Activated CD4-positive, alpha-beta T cell treated with anti-CD3 and anti-CD28 coated beads, Interleukin-2, amount 10 ng/mL, durations not matched to agents 7 days and 5 days (primary cell): ENCODE measurements around the gene CHTF18. TPM values are rescaled to one million over a fixed set of nuclear protein-coding genes. Genes with fewer than 3 reads are reported as not detected.

ENCODE experiments used
- CTCF ChIA-PET: fragments of 350-600 bp; sonication (Branson Sonifier 250); formaldehyde crosslinking; loops from one replicate; lab custom pipeline; 2021; ENCODE audit warnings: antibody characterized with exemption; lab: Charles Lee
- POLR2A ChIA-PET: fragments of 350-600 bp; sonication (Branson Sonifier 250); formaldehyde crosslinking; loops from one replicate; lab custom pipeline; 2021; ENCODE audit warnings: antibody characterized with exemption; lab: Charles Lee
- DNase-seq: peaks from one replicate; pipeline ENCODE4 v3.0.0-alpha.2; 2020
- H3K27ac Mint-ChIP-seq: one replicate; pipeline ENCODE4 v1.8.0; 2021; ENCODE audit warnings: mild to moderate bottlenecking, moderate library complexity, mixed read lengths
- H3K27me3 Mint-ChIP-seq: one replicate; pipeline ENCODE4 v1.8.0; 2021; ENCODE audit warnings: mixed read lengths
- H3K36me3 Mint-ChIP-seq: one replicate; pipeline ENCODE4 v1.8.0; 2021; ENCODE audit warnings: low read depth, mixed read lengths
- H3K4me1 Mint-ChIP-seq: one replicate; pipeline ENCODE4 v1.8.0; 2021; ENCODE audit warnings: mixed read lengths
- H3K4me3 Mint-ChIP-seq: one replicate; pipeline ENCODE4 v1.8.0; 2021; ENCODE audit warnings: mild to moderate bottlenecking, moderate library complexity, mixed read lengths
- H3K9me3 Mint-ChIP-seq: one replicate; pipeline ENCODE4 v1.8.0; 2021; ENCODE audit warnings: mixed read lengths
- total RNA-seq, 2 experiments: library from RNA; stranded (reverse); gene quantifications; one replicate each; pipeline ENCODE4 v1.2.3, GENCODE V29; 2021

CHTF18 gene
- total RNA-seq, 2 experiments from 2014 or later: 85.9 to 111 TPM

DNA sequence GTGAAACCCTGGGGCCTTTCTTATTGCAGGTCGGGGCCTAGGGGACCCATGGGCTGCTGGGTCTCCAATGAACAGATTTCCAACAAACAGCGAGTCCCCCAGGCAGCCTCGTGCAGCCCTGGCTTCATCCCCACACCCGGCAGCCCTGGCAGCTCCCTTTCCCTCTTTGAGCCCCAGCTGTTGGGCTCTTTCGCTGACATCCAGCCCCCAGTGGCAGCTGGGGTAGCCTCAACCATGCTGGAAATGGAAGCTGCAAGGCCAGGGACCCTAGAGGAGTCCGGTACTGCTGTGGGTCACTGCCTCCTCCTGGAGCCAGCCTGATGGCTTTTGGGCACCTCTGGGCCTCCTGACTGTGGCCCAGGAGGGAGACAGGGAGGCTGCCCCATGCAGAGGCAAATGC is 6.2 kb upstream of the CHTF18 start:
- no peak overlapping the region for H3K4me3 Mint-ChIP-seq
- ChIA-PET CTCF (no interaction called here), POLR2A (no interaction called here)
- no peaks in the 10 kb centered on the region for H3K9me3 Mint-ChIP-seq
- peaks cover 2% of the 10 kb centered on the region for H3K36me3 Mint-ChIP-seq
- H3K4me1 Mint-ChIP-seq: peaks cover 9% of the 10 kb centered on the region
- DNase-seq: no peak
- H3K27ac Mint-ChIP-seq: no peak overlapping the region
- peaks cover 4% of the 10 kb centered on the region for H3K27me3 Mint-ChIP-seq

DNA sequence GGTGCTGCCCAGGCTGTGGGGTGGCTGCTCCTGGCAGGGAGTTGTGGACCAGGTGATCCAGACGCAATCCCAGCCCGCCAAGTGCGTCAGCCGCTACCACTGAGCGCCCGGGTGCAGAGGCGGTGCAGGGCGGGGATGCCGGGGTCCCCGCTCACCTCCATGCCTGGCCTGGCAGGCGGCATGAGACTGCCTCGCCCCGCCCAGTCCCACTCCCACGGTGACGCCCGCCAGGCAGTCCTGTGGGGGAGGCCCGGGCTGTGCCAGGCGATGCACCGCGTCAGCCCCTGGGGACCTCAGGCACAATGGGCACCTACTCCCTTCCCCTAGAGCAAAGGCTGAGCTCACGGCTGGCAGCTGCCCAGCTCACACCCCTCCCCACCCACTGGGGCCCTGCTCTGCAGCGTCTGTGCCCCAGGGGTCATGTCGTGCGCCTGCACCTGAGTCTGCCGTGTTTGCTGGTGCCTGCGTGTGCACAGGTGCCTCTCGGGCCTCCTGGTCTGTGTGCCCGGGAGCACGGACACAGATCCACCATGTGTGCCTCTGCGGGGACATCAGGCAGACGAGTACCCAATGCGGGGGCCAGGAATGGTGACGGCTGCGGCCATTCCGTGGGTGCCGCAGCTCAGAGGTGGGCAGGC is 5.5 kb upstream of the CHTF18 start:
- Mint-ChIP-seq H3K36me3 (peaks cover 4% of the 10 kb centered on the region), H3K4me1 (peaks cover 11% of the 10 kb centered on the region), H3K27me3 (no peaks in the 10 kb centered on the region), H3K9me3 (no peaks in the 10 kb centered on the region), H3K27ac (no peak overlapping the region), H3K4me3 (no peak overlapping the region)
- no peak for DNase-seq
- CTCF ChIA-PET: interaction anchor here (1.4 kb wide), 1 partner anchor 68 kb away, joined by 3 read pairs; the partner anchor contains the start of gene METRN
- POLR2A ChIA-PET: no interaction called here

DNA sequence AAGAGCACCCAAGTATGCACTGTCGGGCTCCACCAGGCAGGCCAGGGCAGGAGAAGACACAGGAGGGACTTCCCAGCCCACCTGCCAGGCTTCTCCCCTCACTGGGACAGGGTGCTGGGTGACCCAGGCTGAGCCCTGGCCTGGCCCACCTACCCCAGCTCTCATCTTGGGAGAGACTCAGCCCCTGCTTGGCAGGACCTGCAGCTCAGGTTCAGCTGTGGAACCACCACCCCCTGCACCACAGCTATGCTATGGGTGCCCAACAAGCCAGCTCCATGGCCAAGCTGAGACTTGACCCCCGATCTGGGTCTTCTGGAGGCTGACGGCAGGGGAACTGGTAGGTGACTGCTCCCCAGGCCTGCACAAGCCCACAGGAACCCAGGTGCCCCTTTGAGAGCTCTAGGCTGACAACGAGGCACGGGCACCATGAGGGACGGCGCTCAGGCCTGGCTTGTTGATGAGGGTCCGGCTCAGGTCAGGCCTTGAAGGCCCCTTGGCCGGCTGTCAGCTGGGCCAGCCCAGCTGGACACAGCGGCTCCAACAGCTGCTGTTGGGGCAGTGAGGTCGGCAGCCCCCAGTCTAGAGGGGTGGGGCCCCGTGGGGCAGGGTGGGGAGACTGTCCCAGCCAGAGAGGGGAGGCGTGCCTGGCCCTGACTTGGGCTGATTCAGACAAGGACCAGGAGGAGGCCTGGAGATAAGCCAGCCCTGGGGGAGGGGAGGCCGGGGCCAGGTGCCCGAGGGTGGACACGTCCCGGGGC is 4.8 kb upstream of the CHTF18 start:
- Mint-ChIP-seq H3K4me3 (no peak overlapping the region), H3K4me1 (peaks cover 11% of the 10 kb centered on the region), H3K27me3 (no peaks in the 10 kb centered on the region), H3K36me3 (peaks cover 4% of the 10 kb centered on the region), H3K27ac (no peak overlapping the region), H3K9me3 (no peaks in the 10 kb centered on the region)
- CTCF ChIA-PET: interaction anchor here (1.1 to 1.9 kb wide), 3 partner anchors 17 to 198 kb away, joined by 3 to 5 read pairs (median 3); partner anchors contain the start of genes METRN and SOX8
- no peak for DNase-seq
- POLR2A ChIA-PET: no interaction called here

DNA sequence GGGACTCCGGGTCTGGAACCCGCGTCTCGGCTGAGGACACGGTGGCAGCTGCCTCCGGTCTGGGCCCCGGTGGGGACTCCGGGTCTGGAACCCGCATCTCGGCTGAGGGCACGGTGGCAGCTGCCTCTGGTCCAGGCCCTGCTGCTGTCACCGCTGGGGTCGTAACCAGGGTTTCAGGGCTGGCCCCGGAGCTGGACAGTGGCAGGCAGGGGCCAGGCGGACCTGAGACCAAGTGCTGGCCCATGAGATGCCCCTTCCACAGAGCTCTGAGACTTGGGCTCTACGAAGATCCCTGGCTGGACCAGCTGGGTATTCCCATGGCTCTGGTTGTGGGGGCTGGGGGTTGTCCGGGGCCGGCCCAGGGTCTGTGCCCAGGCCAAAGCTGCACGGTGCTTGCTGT is 4.0 kb upstream of the CHTF18 start:
- Mint-ChIP-seq H3K4me1 (peaks cover 11% of the 10 kb centered on the region), H3K27ac (no peak overlapping the region), H3K9me3 (no peaks in the 10 kb centered on the region), H3K4me3 (no peak overlapping the region), H3K36me3 (peaks cover 4% of the 10 kb centered on the region), H3K27me3 (no peaks in the 10 kb centered on the region)
- ChIA-PET CTCF (interaction anchor here (0.8 to 2.4 kb wide), 15 partner anchors 8 to 197 kb away, joined by 3 to 10 read pairs (median 4); partner anchors contain the start of genes ANTKMT, CCDC78, HAGHL and METRN), POLR2A (no interaction called here)
- DNase-seq: no peak

DNA sequence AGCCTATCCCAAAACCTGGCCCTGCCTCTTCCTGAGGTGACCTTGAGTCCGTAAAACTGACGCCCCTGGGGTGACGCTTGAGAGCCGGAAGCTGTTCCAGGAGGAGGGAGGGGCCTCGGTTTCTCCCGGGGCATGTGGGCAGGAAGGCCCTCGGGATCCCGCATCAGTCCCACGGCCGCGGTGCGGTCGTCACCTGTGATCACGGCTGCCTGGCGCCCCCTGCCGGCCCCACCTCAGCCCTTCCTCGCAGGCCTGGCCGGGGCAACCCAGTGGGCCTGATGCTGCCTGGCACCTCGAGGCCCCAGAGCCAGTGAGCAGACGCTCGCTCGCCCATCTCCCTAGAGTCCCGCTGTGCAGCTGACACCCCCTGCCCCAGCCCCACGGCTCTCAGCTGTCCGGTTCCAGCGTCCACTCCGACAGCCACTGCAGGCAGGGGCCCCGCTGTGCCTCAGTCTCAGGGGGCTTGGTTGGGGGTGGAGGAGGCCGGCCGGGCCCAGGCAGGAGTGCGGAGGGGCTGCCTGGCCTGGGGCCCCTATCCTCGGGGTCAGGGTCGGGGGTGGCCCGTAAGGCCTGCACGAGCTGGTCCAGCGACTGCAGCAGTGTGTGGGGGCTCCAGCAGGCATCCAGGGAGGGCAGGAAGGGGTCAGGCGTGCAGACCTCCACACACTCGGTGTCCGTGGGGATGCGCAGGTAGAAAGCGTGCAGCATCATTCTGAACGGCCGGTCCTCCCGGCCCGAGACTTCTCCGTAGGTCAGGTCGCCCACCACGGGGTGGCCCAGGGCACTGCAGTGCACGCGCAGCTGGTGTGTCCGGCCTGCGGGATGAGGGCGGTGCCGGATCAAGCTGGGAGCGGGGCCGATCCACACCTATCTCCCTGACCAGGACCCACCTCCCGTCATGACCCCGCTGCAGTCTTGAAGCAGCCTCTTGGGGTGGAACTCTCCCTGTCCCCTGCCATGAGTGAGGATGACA is 2.6 kb upstream of the CHTF18 start:
- Mint-ChIP-seq H3K9me3 (no peaks in the 10 kb centered on the region), H3K36me3 (peaks cover 4% of the 10 kb centered on the region), H3K27ac (no peak overlapping the region), H3K27me3 (no peaks in the 10 kb centered on the region), H3K4me3 (peak overlapping the region; percentile 55), H3K4me1 (peaks cover 14% of the 10 kb centered on the region)
- POLR2A ChIA-PET: no interaction called here
- CTCF ChIA-PET: interaction anchor here (0.6 to 2.4 kb wide), 15 partner anchors 9 to 78 kb away, joined by 3 to 10 read pairs (median 5); partner anchors contain the start of genes ANTKMT, CCDC78, CIAO3 and HAGHL
- DNase-seq: peak; percentile 63

DNA sequence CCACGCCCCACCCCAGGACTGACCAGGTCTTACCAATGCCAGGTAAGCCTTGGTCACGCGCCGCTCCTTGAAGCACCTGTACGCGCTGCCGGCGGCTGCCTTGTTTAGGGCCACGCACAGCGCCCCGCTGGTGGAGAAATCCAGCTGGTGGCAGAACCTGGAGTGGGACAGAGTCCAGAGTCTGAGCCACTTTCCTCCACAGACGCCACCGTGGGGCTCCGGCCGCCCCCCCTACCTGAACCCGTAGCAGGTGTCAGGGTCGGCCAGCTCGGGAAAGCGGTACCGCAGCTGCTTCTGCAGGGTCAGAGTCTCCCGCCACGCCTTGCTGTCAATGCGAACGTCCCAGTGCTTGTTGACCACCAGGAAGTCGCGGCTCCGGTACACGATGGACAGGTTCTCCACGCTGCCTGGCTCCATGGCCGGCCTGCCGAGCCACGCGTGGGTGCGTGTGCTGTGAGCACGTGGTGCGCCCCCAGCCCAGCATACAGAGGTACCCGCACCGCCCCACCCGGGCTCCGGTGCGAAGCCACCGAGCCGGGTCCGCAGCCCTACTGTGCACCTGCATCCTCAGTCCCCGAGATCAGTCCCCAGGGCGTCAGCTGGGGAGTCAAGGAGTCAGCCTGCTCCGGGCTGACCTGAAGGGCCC is 976 bp upstream of the CHTF18 start:
- no peaks in the 10 kb centered on the region for H3K27me3 Mint-ChIP-seq
- peak overlapping the region; percentile 84 for H3K27ac Mint-ChIP-seq
- H3K36me3 Mint-ChIP-seq: peaks cover 10% of the 10 kb centered on the region
- ChIA-PET POLR2A (interaction anchor here (0.6 to 1.0 kb wide), 2 partner anchors 51 to 73 kb away, joined by 3 to 7 read pairs; partner anchors contain the start of gene METRN), CTCF (interaction anchor here (1.0 to 1.5 kb wide), 2 partner anchors 39 to 75 kb away, joined by 3 to 4 read pairs; no protein-coding TSS in a partner anchor)
- DNase-seq: no peak
- peak overlapping the region; percentile 90 for H3K4me3 Mint-ChIP-seq
- H3K4me1 Mint-ChIP-seq: peaks cover 20% of the 10 kb centered on the region
- H3K9me3 Mint-ChIP-seq: no peaks in the 10 kb centered on the region

DNA sequence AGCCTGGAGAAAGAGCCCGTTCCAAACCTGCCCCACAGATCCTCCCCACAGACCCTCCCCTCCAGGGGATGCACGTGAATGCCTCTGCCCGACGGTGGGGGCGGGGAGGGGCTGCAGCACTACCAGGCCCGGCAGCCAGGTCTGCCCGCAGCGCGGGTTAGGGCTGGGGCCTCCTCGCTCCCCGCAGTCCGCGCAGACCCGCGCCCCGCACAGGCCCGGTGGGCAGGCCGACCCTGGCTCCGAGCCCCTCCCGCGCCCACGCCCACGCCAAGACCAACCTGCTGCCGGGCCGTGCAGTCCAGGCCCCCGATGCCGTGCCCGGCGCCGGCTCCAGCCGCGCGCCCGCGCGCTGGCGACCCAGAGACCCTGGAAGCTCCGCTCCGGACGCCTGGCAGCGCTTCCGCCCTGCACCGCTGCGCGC is 432 bp upstream of the CHTF18 start, which contains the start of gene RPUSD1:
Gene RPUSD1, minus strand, starts transcription at position 404 of the 421 bp plus-strand sequence. CDS start 644 bp downstream, outside the sequence.
- DNase-seq: no peak
- CTCF ChIA-PET: interaction anchor here (1.0 to 1.7 kb wide), 4 partner anchors 17 to 76 kb away, joined by 3 to 4 read pairs (median 4); partner anchors contain the start of gene ANTKMT
- peak within 1 kb of the TSS; percentile 84 for H3K27ac Mint-ChIP-seq
- H3K4me1 Mint-ChIP-seq: peaks cover 20% of the 10 kb centered on the region
- H3K4me3 Mint-ChIP-seq: peak within 1 kb of the TSS; percentile 90
- POLR2A ChIA-PET: interaction anchor here (0.9 to 1.0 kb wide), 2 partner anchors 73 to 81 kb away, joined by 3 read pairs; partner anchors contain the start of gene METRN
- peaks cover 10% of the 10 kb centered on the region for H3K36me3 Mint-ChIP-seq
- no peaks in the 10 kb centered on the region for H3K27me3 Mint-ChIP-seq
- no peaks in the 10 kb centered on the region for H3K9me3 Mint-ChIP-seq

DNA sequence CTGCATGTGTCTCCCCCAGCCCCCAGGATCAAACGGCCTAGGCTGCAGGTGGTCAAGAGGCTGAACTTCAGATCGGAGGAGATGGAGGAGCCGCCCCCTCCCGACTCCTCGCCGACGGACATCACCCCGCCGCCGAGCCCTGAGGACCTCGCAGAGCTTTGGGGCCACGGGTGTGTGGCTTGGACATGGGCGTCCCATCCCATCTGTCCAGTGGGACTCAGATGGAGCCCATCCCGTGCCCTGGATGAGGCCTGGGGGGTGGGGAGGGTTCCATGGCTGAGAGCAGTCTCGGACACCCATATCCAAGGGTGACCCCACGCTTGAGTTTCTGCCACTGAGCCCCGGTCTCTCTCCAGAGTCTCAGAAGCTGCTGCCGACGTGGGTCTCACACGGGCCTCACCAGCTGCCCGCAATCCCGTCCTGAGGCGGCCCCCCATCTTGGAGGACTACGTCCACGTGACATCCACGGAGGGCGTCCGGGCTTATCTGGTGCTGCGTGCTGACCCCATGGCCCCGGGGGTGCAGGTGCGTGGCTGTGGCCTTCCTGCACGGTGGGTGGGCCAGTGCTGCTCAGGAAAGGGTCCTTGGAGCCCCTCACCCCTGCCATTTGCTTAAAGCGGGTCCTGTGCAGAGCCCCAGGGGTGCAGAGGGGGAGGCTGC is 901 bp downstream of the CHTF18 start:
- H3K4me3 Mint-ChIP-seq: peak overlapping the region; percentile 64
- peaks cover 20% of the 10 kb centered on the region for H3K4me1 Mint-ChIP-seq
- H3K27me3 Mint-ChIP-seq: no peaks in the 10 kb centered on the region
- POLR2A ChIA-PET: no interaction called here
- no peak overlapping the region for H3K27ac Mint-ChIP-seq
- DNase-seq: no peak
- H3K9me3 Mint-ChIP-seq: no peaks in the 10 kb centered on the region
- CTCF ChIA-PET: interaction anchor here (1.2 to 1.7 kb wide), 2 partner anchors 18 to 68 kb away, joined by 3 to 4 read pairs; partner anchors contain the start of gene ANTKMT
- peaks cover 10% of the 10 kb centered on the region for H3K36me3 Mint-ChIP-seq

DNA sequence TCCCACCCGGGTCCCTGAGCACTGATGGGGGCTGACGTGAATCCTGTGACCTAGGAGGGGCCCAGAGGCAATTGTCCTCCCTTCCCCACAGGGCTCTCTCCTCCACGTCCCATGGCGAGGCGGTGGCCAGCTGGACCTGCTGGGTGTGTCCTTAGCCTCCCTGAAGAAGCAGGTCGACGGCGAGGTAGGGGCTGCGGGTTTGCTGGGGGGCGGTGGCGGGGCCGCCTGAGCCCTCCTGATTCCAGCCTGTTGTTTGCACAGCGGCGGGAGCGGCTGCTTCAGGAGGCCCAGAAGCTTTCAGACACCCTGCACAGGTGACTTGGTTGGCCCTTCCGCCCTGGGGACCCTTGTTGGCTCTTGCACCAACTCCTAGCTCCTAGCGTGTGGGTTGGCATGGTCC is 1.7 kb downstream of the CHTF18 start:
- ChIA-PET CTCF (interaction anchor here (0.7 kb wide), 1 partner anchor 103 kb away, joined by 3 read pairs; no protein-coding TSS in a partner anchor), POLR2A (no interaction called here)
- peak overlapping the region; percentile 64 for H3K4me3 Mint-ChIP-seq
- H3K36me3 Mint-ChIP-seq: peaks cover 9% of the 10 kb centered on the region
- no peaks in the 10 kb centered on the region for H3K27me3 Mint-ChIP-seq
- peaks cover 17% of the 10 kb centered on the region for H3K4me1 Mint-ChIP-seq
- no peak overlapping the region for H3K27ac Mint-ChIP-seq
- no peak for DNase-seq
- no peaks in the 10 kb centered on the region for H3K9me3 Mint-ChIP-seq

DNA sequence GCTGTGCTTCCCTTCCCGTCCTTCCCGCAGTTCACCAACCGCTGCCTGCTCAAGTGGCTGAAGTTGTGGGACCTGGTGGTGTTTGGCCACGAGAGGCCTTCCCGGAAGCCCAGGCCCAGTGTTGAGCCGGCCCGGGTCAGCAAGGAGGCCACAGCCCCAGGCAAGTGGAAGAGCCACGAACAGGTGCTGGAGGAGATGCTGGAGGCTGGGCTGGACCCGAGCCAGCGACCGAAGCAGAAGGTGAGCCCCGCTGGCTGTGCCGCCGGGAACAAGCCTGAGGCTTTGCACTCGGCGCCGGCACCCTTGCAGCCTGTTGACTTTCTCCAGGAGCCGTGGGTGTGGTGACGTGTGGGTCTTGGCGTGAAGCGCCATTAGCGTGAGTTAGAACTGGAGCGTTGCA is 2.7 kb downstream of the CHTF18 start:
- DNase-seq: no peak
- H3K27ac Mint-ChIP-seq: no peak overlapping the region
- H3K36me3 Mint-ChIP-seq: peaks cover 8% of the 10 kb centered on the region
- no peaks in the 10 kb centered on the region for H3K27me3 Mint-ChIP-seq
- ChIA-PET CTCF (no interaction called here), POLR2A (no interaction called here)
- peaks cover 17% of the 10 kb centered on the region for H3K4me1 Mint-ChIP-seq
- no peaks in the 10 kb centered on the region for H3K9me3 Mint-ChIP-seq
- no peak overlapping the region for H3K4me3 Mint-ChIP-seq
